T-cell (primary cell): ENCODE measurements around the gene OAT. TPM values are rescaled to one million over a fixed set of nuclear protein-coding genes. Genes with fewer than 3 reads are reported as not detected.

ENCODE experiments used
- ATAC-seq, 4 experiments: fragments of 200-7000 bp in 3 of 4; fragments of 150-1000 bp in 1 of 4; cut with Tn5 transposase; replicated peaks in 1 of 4; 1 replicate in 3 of 4; 2 replicates in 1 of 4; pipeline ENCODE4 v1.10.0; 2021; ENCODE audit warnings: moderate library complexity in 3 of 4, mild to moderate bottlenecking in 2 of 4, moderate number of reproducible peaks in 1 of 4
- CTCF ChIA-PET, 2 donors: fragments of 300-600 bp; sonication (Branson Sonifier 250); formaldehyde crosslinking; loops; one replicate each; lab custom pipeline; 2022; ENCODE audit warnings: antibody characterized with exemption in 2 of 2; lab: Charles Lee
- POLR2A ChIA-PET, 2 donors: fragments of 300-600 bp; sonication (Branson Sonifier 250); formaldehyde crosslinking; loops; one replicate each; lab custom pipeline; 2022; ENCODE audit warnings: antibody characterized with exemption in 2 of 2; lab: Charles Lee
- DNase-seq, 35 experiments: peaks; one replicate each; pipeline versions ENCODE4 v3.0.0 to v3.0.0-alpha.2; 2013 to 2023
- H3K27ac ChIP-seq: one replicate; pipeline ENCODE4 v1.5.1; 2013; ENCODE audit warnings: low read length
- H3K27me3 ChIP-seq, 2 experiments: replicated peaks in 1 of 2; 1 replicate in 1 of 2; 2 replicates in 1 of 2; pipeline versions ENCODE4 v1.6.1 to v1.7.0; 2013; ENCODE audit warnings: low read length in 1 of 2, mixed read lengths in 1 of 2; ENCODE audit not compliant: control insufficient read depth in 2 of 2, insufficient read depth in 2 of 2; ENCODE audit errors: extremely low read depth in 1 of 2
- H3K36me3 ChIP-seq, 2 donors: 1 replicate in 1 of 2; 2 replicates in 1 of 2; pipeline versions ENCODE4 v1.6.1 to v1.7.0; 2013; ENCODE audit warnings: low read length in 1 of 2; ENCODE audit not compliant: control insufficient read depth in 2 of 2, insufficient read depth in 1 of 2; ENCODE audit errors: extremely low read depth in 1 of 2
- H3K4me1 ChIP-seq, 2 experiments: 1 replicate in 1 of 2; 2 replicates in 1 of 2; pipeline versions ENCODE4 v1.6.1 to v1.7.0; 2013; ENCODE audit warnings: low read length in 2 of 2, mixed read lengths in 1 of 2; ENCODE audit not compliant: insufficient read depth in 2 of 2, control insufficient read depth in 1 of 2; ENCODE audit errors: extremely low read depth in 1 of 2
- H3K4me3 ChIP-seq, 2 donors: 1 replicate in 1 of 2; 2 replicates in 1 of 2; pipeline versions ENCODE4 v1.5.1 to v1.7.0; 2013; ENCODE audit warnings: mild to moderate bottlenecking in 2 of 2, low read length in 1 of 2, moderate library complexity in 1 of 2; ENCODE audit not compliant: control insufficient read depth in 1 of 2; ENCODE audit errors: extremely low read depth in 1 of 2
- H3K9me3 ChIP-seq: 2 replicates; pipeline ENCODE4 v1.7.0; 2013
- H3K27ac Mint-ChIP-seq, 2 donors: one replicate each; pipeline ENCODE4 v1.8.0; 2020 to 2021; ENCODE audit warnings: mild to moderate bottlenecking in 2 of 2, mixed read lengths in 2 of 2
- H3K27me3 Mint-ChIP-seq, 2 donors: one replicate each; pipeline ENCODE4 v1.8.0; 2021 to 2022; ENCODE audit warnings: mixed read lengths in 2 of 2
- H3K36me3 Mint-ChIP-seq: one replicate; pipeline ENCODE4 v1.8.0; 2021; ENCODE audit warnings: mixed read lengths
- H3K4me1 Mint-ChIP-seq, 3 donors: one replicate each; pipeline ENCODE4 v1.8.0; 2020 to 2022; ENCODE audit warnings: mixed read lengths in 3 of 3, mild to moderate bottlenecking in 1 of 3
- H3K4me3 Mint-ChIP-seq, 3 donors: one replicate each; pipeline ENCODE4 v1.8.0; 2020 to 2022; ENCODE audit warnings: mild to moderate bottlenecking in 3 of 3, mixed read lengths in 3 of 3, moderate library complexity in 3 of 3
- H3K9me3 Mint-ChIP-seq, 3 donors: one replicate each; pipeline ENCODE4 v1.8.0; 2020 to 2022; ENCODE audit warnings: mixed read lengths in 3 of 3
- WGBS: methylation state at CpG from one replicate; pipeline ENCODE4 v1.1.5; 2013; ENCODE audit warnings: missing lambda C conversion rate; ENCODE audit not compliant: insufficient coverage; 5-methylcytosine and 5-hydroxymethylcytosine counted together
- total RNA-seq, 35 experiments: library from RNA in 6 of 35; stranded (reverse) in 6 of 35; fragments of 120-200 nt in 1 of 35; gene quantifications; one replicate each; pipeline versions ENCODE4 v1.2.1 to v1.2.4 and lab custom pipeline; 2013 to 2026

The OAT gene
- total RNA-seq, 5 donors from 2014 or later (not counting 1 experiment from before 2014, with no cell fraction given): 23.2 to 42.5 (median 38.1) TPM

DNA sequence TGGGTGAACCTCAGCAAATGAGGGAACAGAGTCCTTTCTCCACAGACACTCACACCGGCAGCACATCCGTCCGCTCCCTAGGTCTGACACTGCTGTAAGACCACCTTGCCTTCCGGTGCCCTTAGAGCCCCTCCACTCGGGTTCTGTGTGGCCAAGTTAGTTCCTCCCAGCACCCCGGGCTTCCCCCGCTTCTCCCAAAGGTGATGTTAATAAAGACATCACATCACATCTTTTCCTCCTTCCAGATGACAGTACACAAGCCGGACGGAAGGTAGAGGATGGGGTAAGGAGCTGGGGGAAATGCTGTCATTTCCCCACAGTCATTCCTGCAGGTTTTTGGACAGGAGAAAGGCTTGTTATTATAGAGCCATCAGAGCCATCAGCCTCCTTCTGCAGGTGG is 42.3 kb downstream of the OAT start:
- no peak overlapping the region for H3K4me3 Mint-ChIP-seq
- H3K4me1 Mint-ChIP-seq: no peaks in the 10 kb centered on the region

DNA sequence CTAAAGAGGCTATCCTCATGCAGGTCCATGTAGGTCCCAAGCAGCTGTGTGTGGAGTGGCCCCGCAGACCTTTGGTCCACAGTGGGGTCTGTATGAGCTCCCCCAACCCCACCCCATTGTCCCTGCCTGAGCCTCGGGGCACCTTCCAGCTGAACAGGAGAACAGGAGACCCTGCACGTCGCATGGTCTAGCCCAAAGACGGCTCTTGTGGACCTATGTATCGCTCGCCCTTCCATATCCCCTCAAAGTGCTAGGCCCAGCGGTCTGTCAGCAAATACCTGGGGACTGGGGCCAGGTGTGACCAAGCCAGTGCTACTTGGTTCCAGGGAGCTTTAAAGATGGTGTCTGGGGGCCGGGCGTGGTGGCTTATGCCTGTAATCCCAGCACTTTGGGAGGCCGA is 43.0 kb downstream of the OAT start:
- ChIA-PET POLR2A (no interaction called here), CTCF (no interaction called here)

More for the DNA sequence above, 42.3 kb downstream of the OAT start:
- Mint-ChIP-seq H3K36me3 (no peaks in the 10 kb centered on the region), H3K27me3 (peaks cover 38 to 55% of the 10 kb centered on the region in 2 donors), H3K9me3 (no peaks in the 10 kb centered on the region), H3K27ac (no peak overlapping the region)
- DNase-seq: no peak
- peaks cover 7 to 52% of the 10 kb centered on the region in 2 experiments for H3K27me3 ChIP-seq
- ChIA-PET POLR2A (no interaction called here), CTCF (interaction anchor here in 1 of 2 donors (0.6 to 1.1 kb wide), 2 partner anchors 13 to 30 kb away, joined by 3 read pairs; no protein-coding TSS in a partner anchor)
- H3K4me1 ChIP-seq: no peaks in the 10 kb centered on the region
- H3K27ac ChIP-seq: no peak overlapping the region
- H3K36me3 ChIP-seq: no peaks in the 10 kb centered on the region
- no peak for ATAC-seq
- no peaks in the 10 kb centered on the region for H3K9me3 ChIP-seq
- WGBS: 70% methylated on average over 4 of the region's 9 CpGs
- no peak overlapping the region for H3K4me3 ChIP-seq

DNA sequence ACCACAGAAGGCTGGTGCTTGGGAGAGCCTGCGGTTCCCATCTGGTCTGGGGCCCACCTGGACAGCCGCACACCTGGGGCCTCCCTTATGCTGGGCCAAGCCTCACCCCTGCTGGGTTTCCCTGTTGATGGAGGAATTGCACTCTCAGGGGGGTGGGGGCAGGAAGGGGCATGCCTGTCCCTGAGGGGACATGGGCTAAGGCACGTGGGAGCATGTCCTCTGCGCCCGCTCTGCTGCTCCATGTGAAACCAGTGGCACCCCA is 43.4 kb downstream of the OAT start:
- Histone ChIP-seq H3K9me3 (no peaks in the 10 kb centered on the region), H3K27ac (no peak overlapping the region), H3K36me3 (no peaks in the 10 kb centered on the region), H3K4me1 (no peaks in the 10 kb centered on the region), H3K4me3 (no peak overlapping the region), H3K27me3 (peaks cover 0 to 52% of the 10 kb centered on the region in 2 experiments)
- Mint-ChIP-seq H3K36me3 (no peaks in the 10 kb centered on the region), H3K27me3 (peaks cover 30 to 52% of the 10 kb centered on the region in 2 donors), H3K9me3 (no peaks in the 10 kb centered on the region), H3K4me1 (no peaks in the 10 kb centered on the region), H3K4me3 (no peak overlapping the region), H3K27ac (no peak overlapping the region)
- ChIA-PET CTCF (no interaction called here), POLR2A (no interaction called here)
- no peak for DNase-seq
- ATAC-seq: no peak
- WGBS: 97% methylated on average over 4 of the region's 5 CpGs

More for the DNA sequence above, 43.0 kb downstream of the OAT start:
- 84% methylated on average over 7 of the region's 11 CpGs for WGBS
- Mint-ChIP-seq H3K27ac (no peak overlapping the region), H3K27me3 (peaks cover 34 to 52% of the 10 kb centered on the region in 2 donors), H3K36me3 (no peaks in the 10 kb centered on the region), H3K4me1 (no peaks in the 10 kb centered on the region), H3K9me3 (no peaks in the 10 kb centered on the region), H3K4me3 (no peak overlapping the region)
- no peaks in the 10 kb centered on the region for H3K4me1 ChIP-seq
- H3K9me3 ChIP-seq: no peaks in the 10 kb centered on the region
- ATAC-seq (no peak), DNase-seq (no peak)
- no peak overlapping the region for H3K4me3 ChIP-seq
- H3K27me3 ChIP-seq: peaks cover under 1 to 52% of the 10 kb centered on the region in 2 experiments
- H3K27ac ChIP-seq: no peak overlapping the region
- no peaks in the 10 kb centered on the region for H3K36me3 ChIP-seq

GRCh38 chr10:124374535-124375352 is 44.0 kb downstream of the OAT start:
- H3K4me1 Mint-ChIP-seq: no peaks in the 10 kb centered on the region
- Histone ChIP-seq H3K27me3 (peaks cover 0 to 49% of the 10 kb centered on the region in 2 experiments), H3K36me3 (no peaks in the 10 kb centered on the region), H3K9me3 (no peaks in the 10 kb centered on the region), H3K27ac (no peak overlapping the region), H3K4me3 (no peak overlapping the region), H3K4me1 (no peaks in the 10 kb centered on the region)
- no peak for ATAC-seq
- H3K27ac Mint-ChIP-seq: no peak overlapping the region
- WGBS: 69% methylated on average over 11 of the region's 14 CpGs
- CTCF ChIA-PET: no interaction called here
- H3K9me3 Mint-ChIP-seq: no peaks in the 10 kb centered on the region
- POLR2A ChIA-PET: no interaction called here
- no peaks in the 10 kb centered on the region for H3K36me3 Mint-ChIP-seq
- no peak for DNase-seq
- peaks cover 25 to 52% of the 10 kb centered on the region in 2 donors for H3K27me3 Mint-ChIP-seq
- no peak overlapping the region for H3K4me3 Mint-ChIP-seq

DNA sequence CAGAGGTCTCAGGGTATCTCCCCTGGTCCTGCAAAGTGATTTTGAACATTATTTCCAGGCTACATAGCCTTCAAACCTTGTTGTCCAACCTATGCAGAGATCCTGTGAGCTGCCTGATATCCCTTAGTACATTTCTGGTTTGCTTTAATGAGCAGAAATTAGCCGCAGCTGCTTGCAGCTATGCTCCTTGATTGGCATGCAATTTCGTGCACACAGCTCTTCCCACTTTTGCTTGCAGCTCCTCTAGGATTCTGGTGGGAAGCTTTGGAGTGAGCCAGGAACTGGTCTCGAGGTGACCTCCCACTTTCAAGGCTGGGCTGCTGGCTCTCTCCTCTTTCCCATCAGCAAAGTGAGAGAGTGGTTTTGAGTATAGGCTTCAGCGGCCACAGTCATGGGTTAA is 45.8 kb downstream of the OAT start:
- no peaks in the 10 kb centered on the region for H3K36me3 Mint-ChIP-seq
- no peaks in the 10 kb centered on the region for H3K9me3 Mint-ChIP-seq
- no peaks in the 10 kb centered on the region for H3K9me3 ChIP-seq
- ATAC-seq (no peak), DNase-seq (no peak)
- WGBS: no CpG with 5 or more reads among the region's 4 CpGs
- no peak overlapping the region for H3K27ac Mint-ChIP-seq
- H3K27me3 Mint-ChIP-seq: peaks cover 21 to 38% of the 10 kb centered on the region in 2 donors
- POLR2A ChIA-PET: no interaction called here
- peaks cover 0 to 45% of the 10 kb centered on the region in 2 experiments for H3K27me3 ChIP-seq
- H3K36me3 ChIP-seq: no peaks in the 10 kb centered on the region
- H3K27ac ChIP-seq: no peak overlapping the region
- no peaks in the 10 kb centered on the region for H3K4me1 Mint-ChIP-seq
- CTCF ChIA-PET: no interaction called here
- no peak overlapping the region for H3K4me3 ChIP-seq
- H3K4me1 ChIP-seq: no peaks in the 10 kb centered on the region
- H3K4me3 Mint-ChIP-seq: no peak overlapping the region

DNA sequence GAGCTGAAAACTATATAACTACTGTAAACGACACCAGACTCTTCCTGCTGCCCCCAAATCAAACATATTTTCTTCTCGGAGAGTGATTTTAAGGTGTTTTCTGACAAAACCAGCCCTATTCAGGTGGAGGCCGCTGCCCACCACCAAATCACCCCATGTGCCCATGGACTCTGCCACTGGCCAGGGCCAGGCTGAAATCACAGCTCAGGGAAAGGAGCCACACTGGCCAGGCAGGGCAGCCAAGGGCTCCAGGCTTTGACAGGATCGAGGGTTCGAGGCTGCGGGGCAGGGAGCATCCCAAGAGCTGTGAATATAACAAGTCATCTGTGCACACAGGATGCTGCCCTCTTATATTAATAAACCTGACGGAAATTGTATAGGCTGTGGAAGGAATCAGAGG is 48.3 kb downstream of the OAT start:
- CTCF ChIA-PET: no interaction called here
- 20% methylated on average over 1 of the region's 7 CpGs for WGBS

More for the DNA sequence above, 48.3 kb downstream of the OAT start:
- no peak overlapping the region for H3K4me3 Mint-ChIP-seq
- DNase-seq (no peak), ATAC-seq (no peak)
- POLR2A ChIA-PET: no interaction called here
- H3K4me3 ChIP-seq: no peak overlapping the region
- peaks cover 0 to 46% of the 10 kb centered on the region in 2 experiments for H3K27me3 ChIP-seq
- no peaks in the 10 kb centered on the region for H3K4me1 Mint-ChIP-seq
- no peaks in the 10 kb centered on the region for H3K36me3 Mint-ChIP-seq
- peaks cover 12 to 34% of the 10 kb centered on the region in 2 donors for H3K27me3 Mint-ChIP-seq
- H3K9me3 Mint-ChIP-seq: no peaks in the 10 kb centered on the region
- no peak overlapping the region for H3K27ac Mint-ChIP-seq
- no peaks in the 10 kb centered on the region for H3K9me3 ChIP-seq
- H3K27ac ChIP-seq: no peak overlapping the region
- H3K36me3 ChIP-seq: no peaks in the 10 kb centered on the region
- no peaks in the 10 kb centered on the region for H3K4me1 ChIP-seq
